Mesenchymal stem cell (in vitro differentiated cells and primary cell): ENCODE results near the gene UBR1.

Experiments
- DNase-seq: peaks from one replicate; pipeline ENCODE4 v3.0.0-alpha.2; 2013
- H2AFZ ChIP-seq: one replicate; pipeline ENCODE4 v1.6.1; 2013; ENCODE audit warnings: low read depth, mild to moderate bottlenecking, control low read depth, inconsistent platforms, low read length, moderate library complexity
- H2AK5ac ChIP-seq: 2 replicates; pipeline ENCODE4 v1.6.1; 2013; ENCODE audit warnings: low read length, moderate library complexity, mild to moderate bottlenecking, inconsistent platforms; ENCODE audit not compliant: severe bottlenecking
- H2BK120ac ChIP-seq: one replicate; pipeline ENCODE4 v1.6.1; 2013; ENCODE audit warnings: low read depth, mild to moderate bottlenecking, inconsistent platforms, low read length, moderate library complexity
- H2BK12ac ChIP-seq, 2 experiments: one replicate each; pipeline ENCODE4 v1.6.1; 2013; ENCODE audit warnings: inconsistent platforms in 2 of 2, low read length in 2 of 2, mild to moderate bottlenecking in 2 of 2, moderate library complexity in 2 of 2, control low read depth in 1 of 2
- H2BK15ac ChIP-seq: one replicate; pipeline ENCODE4 v1.6.1; 2013; ENCODE audit warnings: mild to moderate bottlenecking, low read depth, inconsistent platforms; ENCODE audit not compliant: poor library complexity, severe bottlenecking
- H2BK5ac ChIP-seq: 2 replicates; pipeline ENCODE4 v1.6.1; 2013; ENCODE audit warnings: low read depth, mild to moderate bottlenecking, low read length, control low read depth, inconsistent platforms; ENCODE audit not compliant: poor library complexity, severe bottlenecking
- H3K14ac ChIP-seq, 2 experiments: one replicate each; pipeline ENCODE4 v1.6.1; 2013; ENCODE audit warnings: inconsistent platforms in 2 of 2, low read length in 2 of 2, control low read depth in 1 of 2, mild to moderate bottlenecking in 1 of 2, moderate library complexity in 1 of 2
- H3K18ac ChIP-seq, 2 experiments: one replicate each; pipeline ENCODE4 v1.6.1; 2013; ENCODE audit warnings: inconsistent platforms in 2 of 2, low read length in 2 of 2, control low read depth in 1 of 2, low read depth in 1 of 2, mild to moderate bottlenecking in 1 of 2
- H3K23ac ChIP-seq, 2 experiments: one replicate each; pipeline ENCODE4 v1.6.1; 2013; ENCODE audit warnings: inconsistent platforms in 2 of 2, low read length in 2 of 2, mild to moderate bottlenecking in 2 of 2, moderate library complexity in 2 of 2, control low read depth in 1 of 2
- H3K27ac ChIP-seq: 2 replicates; pipeline ENCODE4 v1.5.1; 2013; ENCODE audit warnings: mild to moderate bottlenecking, moderate library complexity, low read length, control low read depth, inconsistent platforms; ENCODE audit not compliant: poor library complexity, severe bottlenecking
- H3K27me3 ChIP-seq, 2 experiments: 2 replicates each; pipeline versions ENCODE4 v1.6.1 to v1.7.0; 2013; ENCODE audit warnings: low read length in 2 of 2, mild to moderate bottlenecking in 2 of 2, moderate library complexity in 2 of 2, control low read depth in 1 of 2, inconsistent platforms in 1 of 2; ENCODE audit not compliant: control insufficient read depth in 1 of 2, insufficient read depth in 1 of 2
- H3K36me3 ChIP-seq, 2 experiments: 2 replicates each; pipeline versions ENCODE4 v1.6.1 to v1.7.0; 2013; ENCODE audit warnings: low read length in 2 of 2, control low read depth in 1 of 2, inconsistent platforms in 1 of 2, low read depth in 1 of 2, mild to moderate bottlenecking in 1 of 2; ENCODE audit not compliant: insufficient read depth in 2 of 2, control insufficient read depth in 1 of 2
- H3K4ac ChIP-seq, 2 experiments: one replicate each; pipeline ENCODE4 v1.6.1; 2013; ENCODE audit warnings: inconsistent platforms in 2 of 2, low read length in 2 of 2, mild to moderate bottlenecking in 2 of 2, moderate library complexity in 2 of 2, control low read depth in 1 of 2, low read depth in 1 of 2
- H3K4me1 ChIP-seq: 2 replicates; pipeline ENCODE4 v1.6.1; 2013; ENCODE audit warnings: low read depth, low read length, control low read depth; ENCODE audit not compliant: control insufficient read depth, insufficient read depth
- H3K4me2 ChIP-seq: 2 replicates; pipeline ENCODE4 v1.6.1; 2013; ENCODE audit warnings: low read length, mild to moderate bottlenecking, inconsistent platforms; ENCODE audit not compliant: poor library complexity, severe bottlenecking
- H3K4me3 ChIP-seq, 2 experiments: 2 replicates each; pipeline versions ENCODE4 v1.5.1 to v1.7.0; 2013; ENCODE audit warnings: low read length in 2 of 2, mild to moderate bottlenecking in 2 of 2, control low read depth in 1 of 2, low read depth in 1 of 2; ENCODE audit not compliant: insufficient read depth in 1 of 2
- H3K79me1 ChIP-seq: replicated peaks from 2 replicates; pipeline ENCODE4 v1.6.1; 2013; ENCODE audit warnings: mild to moderate bottlenecking, control low read depth, low read length, inconsistent platforms; ENCODE audit not compliant: poor library complexity, severe bottlenecking
- H3K9ac ChIP-seq: 2 replicates; pipeline ENCODE4 v1.7.0; 2013; ENCODE audit warnings: mild to moderate bottlenecking, low read length, moderate library complexity
- H3K9me3 ChIP-seq: 2 replicates; pipeline ENCODE4 v1.7.0; 2013; ENCODE audit warnings: mild to moderate bottlenecking, low read length; ENCODE audit not compliant: control insufficient read depth
- H4K8ac ChIP-seq: one replicate; pipeline ENCODE4 v1.6.1; 2013; ENCODE audit warnings: inconsistent platforms, mild to moderate bottlenecking, low read length, moderate library complexity
- H4K91ac ChIP-seq: one replicate; pipeline ENCODE4 v1.6.1; 2013; ENCODE audit warnings: mild to moderate bottlenecking, low read length, inconsistent platforms
- WGBS: methylation state at CpG from one replicate; pipeline ENCODE4 v1.1.7; 2013; ENCODE audit warnings: mixed read lengths; 5-methylcytosine and 5-hydroxymethylcytosine counted together

Gene UBR1

DNA sequence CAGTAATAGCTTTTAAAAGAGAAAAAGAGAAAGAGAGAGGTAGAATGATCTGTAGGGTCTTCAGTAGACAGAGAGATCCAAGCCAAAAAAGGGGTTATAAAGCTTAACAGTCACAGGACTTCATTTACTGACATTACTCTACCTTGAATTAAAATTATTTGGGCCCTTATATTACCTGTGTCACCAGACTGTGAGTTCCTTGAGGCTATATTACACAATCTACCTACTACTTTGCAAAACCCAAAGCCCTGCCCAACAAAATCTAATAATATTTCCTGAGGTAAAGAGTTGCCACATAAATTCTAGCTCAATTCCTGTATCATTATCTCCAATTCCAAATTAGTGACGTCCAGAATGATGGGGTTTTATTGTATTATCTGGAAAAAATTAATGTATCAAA lies 1.9 kb downstream of the UBR1 start:
- Histone ChIP-seq H2BK12ac (no peak overlapping the region), H3K4ac (no peak overlapping the region), H3K23ac (no peak overlapping the region), H3K79me1 (peaks cover 4% of the 10 kb centered on the region), H2AFZ (no peak overlapping the region), H4K91ac (no peak overlapping the region), H3K9me3 (no peaks in the 10 kb centered on the region), H3K27me3 (no peaks in the 10 kb centered on the region), H3K27ac (no peak overlapping the region), H3K4me2 (no peak overlapping the region), H2AK5ac (no peak overlapping the region), H3K18ac (no peak overlapping the region), H3K9ac (peak overlapping the region; percentile 48), H2BK120ac (no peak overlapping the region), H4K8ac (no peak overlapping the region), H3K4me3 (peak overlapping the region in 1 of 2 experiments; percentile 92), H3K36me3 (peaks cover 3 to 31% of the 10 kb centered on the region in 2 experiments), H2BK5ac (no peak overlapping the region), H3K14ac (no peak overlapping the region), H3K4me1 (peaks cover 2% of the 10 kb centered on the region), H2BK15ac (no peak overlapping the region)
- no peak for DNase-seq
- WGBS: no CpG with 5 or more reads among the region's 1 CpG

DNA sequence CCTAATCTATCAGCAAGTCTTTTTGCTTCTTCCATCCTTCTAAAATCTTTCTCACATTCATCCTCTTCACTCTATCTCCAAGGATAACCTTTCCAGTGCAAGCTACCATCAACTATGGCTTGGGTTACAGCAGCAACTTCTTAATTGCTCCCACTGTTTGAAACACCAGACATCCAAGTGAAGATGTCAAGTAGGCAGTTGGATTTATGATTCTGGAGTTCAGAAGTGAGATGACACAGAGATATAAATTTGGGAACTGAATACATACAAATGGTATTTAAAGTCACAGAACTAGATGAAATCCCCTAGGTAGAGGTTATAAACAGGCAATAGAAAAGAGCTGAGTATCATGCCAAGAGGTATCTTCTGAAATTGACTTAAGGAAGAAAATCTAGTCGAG lies 3.7 kb downstream of the UBR1 start:
- Histone ChIP-seq H2BK120ac (no peak overlapping the region), H3K79me1 (peaks cover 7% of the 10 kb centered on the region), H3K23ac (no peak overlapping the region)

DNA sequence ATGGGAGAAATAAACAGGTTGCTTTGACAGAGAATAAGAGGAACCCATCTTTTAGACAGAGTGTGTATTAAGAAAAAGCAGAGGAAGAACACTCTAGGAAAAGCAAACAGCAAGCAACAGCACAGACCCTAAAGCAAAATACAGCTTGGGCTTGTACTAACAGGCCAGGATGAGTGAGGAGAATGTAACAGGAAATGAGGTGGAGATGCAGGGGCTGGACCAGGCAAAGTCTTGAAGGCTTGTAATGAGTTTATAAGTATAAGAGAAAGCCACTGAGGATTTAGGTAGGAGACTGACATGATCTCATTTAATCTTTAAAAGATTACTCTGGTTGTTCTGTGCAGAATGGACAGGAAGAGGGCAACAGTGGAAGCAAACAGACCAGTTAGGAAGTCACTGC lies 4.9 kb downstream of the UBR1 start:
- H3K14ac ChIP-seq: no peak overlapping the region
- no peak overlapping the region for H3K23ac ChIP-seq
- H2BK12ac ChIP-seq: no peak overlapping the region
- no peaks in the 10 kb centered on the region for H3K9me3 ChIP-seq
- H2BK15ac ChIP-seq: no peak overlapping the region
- H3K27ac ChIP-seq: no peak overlapping the region
- H3K4me2 ChIP-seq: no peak overlapping the region
- no peaks in the 10 kb centered on the region for H3K27me3 ChIP-seq
- no peak overlapping the region for H3K18ac ChIP-seq
- no peak overlapping the region for H3K4me3 ChIP-seq
- H3K4me1 ChIP-seq: peaks cover 3% of the 10 kb centered on the region
- H3K36me3 ChIP-seq: peaks cover 3 to 39% of the 10 kb centered on the region in 2 experiments
- H3K79me1 ChIP-seq: peaks cover 7% of the 10 kb centered on the region
- DNase-seq: no peak
- H3K4ac ChIP-seq: no peak overlapping the region
- H2BK5ac ChIP-seq: no peak overlapping the region
- no peak overlapping the region for H4K8ac ChIP-seq
- no peak overlapping the region for H2AK5ac ChIP-seq
- no peak overlapping the region for H2BK120ac ChIP-seq
- H2AFZ ChIP-seq: no peak overlapping the region
- no peak overlapping the region for H4K91ac ChIP-seq
- no peak overlapping the region for H3K9ac ChIP-seq

More for the DNA sequence above, 3.7 kb downstream of the UBR1 start:
- Histone ChIP-seq H3K4me2 (no peak overlapping the region), H3K18ac (no peak overlapping the region), H3K4me3 (no peak overlapping the region), H2BK5ac (no peak overlapping the region), H3K27me3 (no peaks in the 10 kb centered on the region), H3K14ac (no peak overlapping the region), H2AFZ (no peak overlapping the region), H3K4ac (no peak overlapping the region), H3K9ac (no peak overlapping the region), H2BK12ac (no peak overlapping the region), H3K4me1 (peaks cover 2% of the 10 kb centered on the region), H4K91ac (no peak overlapping the region), H2BK15ac (no peak overlapping the region), H4K8ac (no peak overlapping the region), H3K9me3 (no peaks in the 10 kb centered on the region), H2AK5ac (no peak overlapping the region), H3K27ac (no peak overlapping the region), H3K36me3 (peaks cover 3 to 36% of the 10 kb centered on the region in 2 experiments)
- DNase-seq: peak; percentile 30
- WGBS: 94% methylated on average over 1 of the region's 1 CpG

DNA sequence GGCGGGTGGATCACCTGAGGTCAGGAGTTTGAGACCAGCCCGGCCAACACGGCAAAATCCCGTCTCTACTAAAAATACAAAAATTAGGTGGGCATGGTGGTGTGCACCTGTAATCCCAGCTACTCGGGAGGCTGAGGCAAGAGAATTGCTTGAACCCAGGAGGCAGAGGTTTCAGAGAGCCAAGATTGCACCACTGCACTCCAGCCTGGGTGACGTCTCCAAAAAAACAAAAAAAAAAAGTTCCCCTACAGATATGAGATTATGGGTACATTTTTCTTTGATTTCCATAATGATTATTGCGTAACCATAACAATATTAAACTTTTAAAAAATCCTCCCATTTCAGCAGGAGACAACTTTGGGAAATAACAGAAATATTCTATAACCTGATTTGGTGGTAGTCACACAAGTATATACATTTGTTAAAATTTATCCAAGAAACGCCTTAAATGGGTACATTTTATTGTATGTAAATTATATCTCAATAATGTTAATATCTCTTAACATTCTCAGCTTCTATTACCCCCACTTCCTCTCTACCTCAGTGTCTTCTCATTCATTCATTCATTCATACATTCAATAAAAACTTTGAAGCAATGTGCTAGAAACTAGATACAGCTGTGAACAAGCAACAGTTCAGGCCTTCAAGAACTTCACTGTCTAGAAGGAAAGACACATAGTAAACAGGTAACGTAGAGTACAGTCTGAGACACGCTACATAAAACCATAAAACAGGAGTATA lies 6.6 kb downstream of the UBR1 start:
- H2BK120ac ChIP-seq: no peak overlapping the region
- H3K27ac ChIP-seq: no peak overlapping the region
- H3K18ac ChIP-seq: no peak overlapping the region
- no peak overlapping the region for H3K4me3 ChIP-seq
- peaks cover 1% of the 10 kb centered on the region for H3K4me1 ChIP-seq
- H4K91ac ChIP-seq: no peak overlapping the region
- H3K14ac ChIP-seq: no peak overlapping the region
- H2BK5ac ChIP-seq: no peak overlapping the region
- no peak overlapping the region for H3K9ac ChIP-seq
- no peak overlapping the region for H2AFZ ChIP-seq
- no peak overlapping the region for H3K23ac ChIP-seq
- H3K9me3 ChIP-seq: no peaks in the 10 kb centered on the region
- H4K8ac ChIP-seq: no peak overlapping the region
- no peak overlapping the region for H2BK15ac ChIP-seq
- no peak overlapping the region for H3K4ac ChIP-seq
- H3K36me3 ChIP-seq: peaks cover 3 to 39% of the 10 kb centered on the region in 2 experiments
- DNase-seq: no peak
- no peaks in the 10 kb centered on the region for H3K27me3 ChIP-seq
- WGBS: 97% methylated on average over 5 of the region's 10 CpGs
- no peak overlapping the region for H2BK12ac ChIP-seq
- H3K79me1 ChIP-seq: peaks cover 7% of the 10 kb centered on the region
- no peak overlapping the region for H3K4me2 ChIP-seq
- no peak overlapping the region for H2AK5ac ChIP-seq
